IgD-negative memory B cell (primary cell): ENCODE data around the gene OVOL3. TPM values are rescaled to one million over a fixed set of nuclear protein-coding genes. Genes with fewer than 3 reads are reported as not detected.
"Not testable (repeated sequence)": the region's sequence is repeated elsewhere in the genome, so short reads cannot be mapped to it uniquely, and the experiment has no call there.

Source experiments
- H3K27ac Mint-ChIP-seq, 3 donors: one replicate each; pipeline ENCODE4 v1.8.0; 2020 to 2022; ENCODE audit warnings: mild to moderate bottlenecking in 3 of 3, mixed read lengths in 3 of 3, moderate library complexity in 1 of 3
- H3K27me3 Mint-ChIP-seq: one replicate; pipeline ENCODE4 v1.8.0; 2021; ENCODE audit warnings: mixed read lengths
- H3K36me3 Mint-ChIP-seq: one replicate; pipeline ENCODE4 v1.8.0; 2020; ENCODE audit warnings: mild to moderate bottlenecking, mixed read lengths
- H3K4me1 Mint-ChIP-seq, 3 donors: one replicate each; pipeline ENCODE4 v1.8.0; 2020 to 2022; ENCODE audit warnings: mixed read lengths in 3 of 3, mild to moderate bottlenecking in 1 of 3
- H3K4me3 Mint-ChIP-seq, 4 donors: one replicate each; pipeline ENCODE4 v1.8.0; 2020 to 2022; ENCODE audit warnings: mild to moderate bottlenecking in 4 of 4, mixed read lengths in 4 of 4, moderate library complexity in 3 of 4
- H3K9me3 Mint-ChIP-seq, 3 donors: one replicate each; pipeline ENCODE4 v1.8.0; 2020 to 2021; ENCODE audit warnings: mixed read lengths in 3 of 3, mild to moderate bottlenecking in 1 of 3
- polyA plus RNA-seq: library from polyadenylated mRNA; unstranded; fragments of 300-500 nt; fragmentation: Illumina TruSeq; gene quantifications from one replicate; pipeline ENCODE4 v1.2.3, GENCODE V29; 2021

Gene OVOL3
- polyA plus RNA-seq, 1 donor from 2014 or later = not detected

GRCh38 chr19:36112678-36113077, 1.7 kb downstream of the OVOL3 start:
- peaks cover 6% of the 10 kb centered on the region for H3K36me3 Mint-ChIP-seq

GRCh38 chr19:36113425-36113824, 2.5 kb downstream of the OVOL3 start:
- peaks cover 9% of the 10 kb centered on the region for H3K36me3 Mint-ChIP-seq
- H3K27me3 Mint-ChIP-seq = no peaks in the 10 kb centered on the region
- H3K4me3 Mint-ChIP-seq = peak overlapping the region; percentile 81 to 99 (median 96)
- H3K4me1 Mint-ChIP-seq = peaks cover 0 to 31% (median 19%) of the 10 kb centered on the region in 3 donors
- no peaks in the 10 kb centered on the region for H3K9me3 Mint-ChIP-seq
- peak overlapping the region; percentile 67 to 99 (median 73) for H3K27ac Mint-ChIP-seq

More at GRCh38 chr19:36112678-36113077, 1.7 kb downstream of the OVOL3 start:
- H3K27me3 Mint-ChIP-seq = no peaks in the 10 kb centered on the region
- H3K4me1 Mint-ChIP-seq = peaks cover 0 to 28% (median 14%) of the 10 kb centered on the region in 3 donors
- peak overlapping the region; percentile 2 to 86 (median 74) for H3K4me3 Mint-ChIP-seq
- peak overlapping the region in 1 of 3 donors; percentile 76 for H3K27ac Mint-ChIP-seq
- no peaks in the 10 kb centered on the region for H3K9me3 Mint-ChIP-seq

GRCh38 chr19:36113894-36114720, 3.2 kb downstream of the OVOL3 start:
- Mint-ChIP-seq H3K4me1 (peaks cover 0 to 31% (median 19%) of the 10 kb centered on the region in 3 donors), H3K4me3 (peak overlapping the region; percentile 81 to 99 (median 96)), H3K36me3 (peaks cover 9% of the 10 kb centered on the region), H3K9me3 (no peaks in the 10 kb centered on the region), H3K27me3 (no peaks in the 10 kb centered on the region), H3K27ac (peak overlapping the region; percentile 99)

- Mint-ChIP-seq H3K9me3 (no peaks in the 10 kb centered on the region), H3K4me1 (peaks cover 0 to 31% (median 19%) of the 10 kb centered on the region in 3 donors), H3K36me3 (peaks cover 9% of the 10 kb centered on the region), H3K27ac (peak within 1 kb of the TSS; percentile 99), H3K27me3 (no peaks in the 10 kb centered on the region), H3K4me3 (peak within 1 kb of the TSS; percentile 81 to 99 (median 96))
These were observed 3.9 kb downstream of the OVOL3 start, which contains the start of gene POLR2I for GRCh38 chr19:36114721-36115452. Gene POLR2I (minus strand): TSS chr19:36114875. CDS start chr19:36114856, 19 bp downstream.

- Mint-ChIP-seq H3K27ac (peak within 1 kb of the TSS; percentile 99), H3K4me3 (peak within 1 kb of the TSS; percentile 81 to 99 (median 96)), H3K9me3 (no peaks in the 10 kb centered on the region), H3K4me1 (peaks cover 0 to 31% (median 19%) of the 10 kb centered on the region in 3 donors), H3K27me3 (no peaks in the 10 kb centered on the region), H3K36me3 (peaks cover 9% of the 10 kb centered on the region)
These were observed 4.8 kb downstream of the OVOL3 start, which contains the start of gene TBCB for GRCh38 chr19:36115453-36116343. Gene TBCB (plus strand): TSS chr19:36115468. CDS start chr19:36115561, 93 bp downstream.

GRCh38 chr19:36116344-36116637, 5.3 kb downstream of the OVOL3 start:
- Mint-ChIP-seq H3K4me1 (peaks cover 0 to 31% (median 19%) of the 10 kb centered on the region in 3 donors), H3K9me3 (no peaks in the 10 kb centered on the region), H3K36me3 (peaks cover 9% of the 10 kb centered on the region), H3K27me3 (no peaks in the 10 kb centered on the region), H3K27ac (peak overlapping the region in 2 of 3 donors; percentile 99), H3K4me3 (peak overlapping the region; percentile 81 to 99 (median 96))

GRCh38 chr19:36120092-36120983, 9.4 kb downstream of the OVOL3 start:
- Mint-ChIP-seq H3K4me1 (peaks cover 0 to 14% (median 14%) of the 10 kb centered on the region in 3 donors), H3K27ac (peak overlapping the region in 1 of 3 donors; percentile 79), H3K4me3 (peak overlapping the region in 3 of 4 donors; percentile 22 to 52 (median 35)), H3K9me3 (no peaks in the 10 kb centered on the region), H3K27me3 (no peaks in the 10 kb centered on the region), H3K36me3 (peaks cover 5% of the 10 kb centered on the region)

- H3K4me3 Mint-ChIP-seq = no peak overlapping the region
- H3K36me3 Mint-ChIP-seq = peaks cover 5% of the 10 kb centered on the region
- no peak overlapping the region for H3K27ac Mint-ChIP-seq
These were observed 10.0 kb downstream of the OVOL3 start for GRCh38 chr19:36120984-36121358.

GRCh38 chr19:36121486-36122124, 10.7 kb downstream of the OVOL3 start:
- peaks cover 5% of the 10 kb centered on the region for H3K36me3 Mint-ChIP-seq
- peaks cover 0 to 11% (median 9%) of the 10 kb centered on the region in 3 donors for H3K4me1 Mint-ChIP-seq
- H3K27me3 Mint-ChIP-seq = no peaks in the 10 kb centered on the region
- peak overlapping the region in 1 of 4 donors; percentile 27 for H3K4me3 Mint-ChIP-seq
- no peaks in the 10 kb centered on the region for H3K9me3 Mint-ChIP-seq
- no peak overlapping the region for H3K27ac Mint-ChIP-seq

More at GRCh38 chr19:36120984-36121358, 10.0 kb downstream of the OVOL3 start:
- H3K4me1 Mint-ChIP-seq = peaks cover 0 to 14% (median 13%) of the 10 kb centered on the region in 3 donors
- no peaks in the 10 kb centered on the region for H3K9me3 Mint-ChIP-seq
- no peaks in the 10 kb centered on the region for H3K27me3 Mint-ChIP-seq

GRCh38 chr19:36125557-36125956, 14.6 kb downstream of the OVOL3 start:
- Mint-ChIP-seq H3K36me3 (peaks cover 6% of the 10 kb centered on the region), H3K9me3 (no peaks in the 10 kb centered on the region), H3K27me3 (no peaks in the 10 kb centered on the region), H3K4me1 (peaks cover 5 to 13% (median 6%) of the 10 kb centered on the region in 3 donors), H3K4me3 (peak overlapping the region in 1 of 4 donors; percentile 61), H3K27ac (peak overlapping the region in 1 of 3 donors; percentile 69)

GRCh38 chr19:36128392-36128736, 17.4 kb downstream of the OVOL3 start:
- Mint-ChIP-seq H3K9me3 (no peaks in the 10 kb centered on the region), H3K36me3 (peaks cover 5% of the 10 kb centered on the region), H3K27me3 (no peaks in the 10 kb centered on the region), H3K4me3 (peak overlapping the region; percentile 88 to 97 (median 95)), H3K27ac (peak overlapping the region; percentile 85 to 96 (median 96)), H3K4me1 (peaks cover 3 to 13% (median 5%) of the 10 kb centered on the region in 3 donors)

GRCh38 chr19:36131221-36131620, 20.3 kb downstream of the OVOL3 start:
- H3K9me3 Mint-ChIP-seq, H3K36me3 Mint-ChIP-seq, H3K27ac Mint-ChIP-seq, H3K27me3 Mint-ChIP-seq: not testable (repeated sequence)
- peaks cover 5 to 13% (median 10%) of the 10 kb centered on the region in 3 donors for H3K4me1 Mint-ChIP-seq
- peak overlapping the region in 1 of 4 donors; percentile 51 for H3K4me3 Mint-ChIP-seq

GRCh38 chr19:36134867-36135266, 23.9 kb downstream of the OVOL3 start:
- Mint-ChIP-seq H3K4me1 (peaks cover 0 to 13% (median 3%) of the 10 kb centered on the region in 3 donors), H3K4me3 (peak overlapping the region in 1 of 4 donors; percentile 32)
- H3K27ac Mint-ChIP-seq, H3K9me3 Mint-ChIP-seq, H3K36me3 Mint-ChIP-seq, H3K27me3 Mint-ChIP-seq: not testable (repeated sequence)
